ENCODE measurements around the gene EPHB3. TPM values are rescaled to one million over a fixed set of nuclear protein-coding genes. Genes with fewer than 3 reads are reported as not detected.
"Not testable (repeated sequence)": the region's sequence is repeated elsewhere in the genome, so short reads cannot be mapped to it uniquely, and the experiment has no call there.

EPHB3 gene
- total and polyA plus RNA-seq, 4 donors = 0.14 to 1.8 (median 0.67) TPM

GRCh38 chr3:184622156-184622555, 60.6 kb downstream of the EPHB3 start:
- H3K9ac ChIP-seq (ENCODE audit: low read depth in 1 of 2, low read length in 2 of 2); H3K4me3 ChIP-seq (ENCODE audit: low read depth in 1 of 3, low read length in 3 of 3); H3K36me3 ChIP-seq (ENCODE audit: control insufficient read depth in 4 of 4, insufficient read depth in 3 of 4, low read depth in 1 of 4, low read length in 3 of 4); H3K4me1 ChIP-seq (ENCODE audit: control insufficient read depth in 4 of 4, insufficient read depth in 4 of 4, low read length in 3 of 4); H3K27me3 ChIP-seq (ENCODE audit: control insufficient read depth in 4 of 4, insufficient read depth in 4 of 4, low read length in 3 of 4); DNase-seq (ENCODE audit: low spot score); H3K27ac ChIP-seq (ENCODE audit: low read depth in 1 of 2, low read length in 2 of 2); H3K9me3 ChIP-seq (ENCODE audit: control insufficient read depth in 4 of 4, low read length in 3 of 4): not testable (repeated sequence)
- WGBS = 88% methylated on average over 13 of the region's 13 CpGs

- Histone ChIP-seq H3K36me3 (ENCODE audit: control insufficient read depth in 4 of 4, insufficient read depth in 3 of 4, low read depth in 1 of 4, low read length in 3 of 4) (no peaks in the 10 kb centered on the region), H3K9me3 (ENCODE audit: control insufficient read depth in 4 of 4, low read length in 3 of 4) (no peaks in the 10 kb centered on the region), H3K4me1 (ENCODE audit: control insufficient read depth in 4 of 4, insufficient read depth in 4 of 4, low read length in 3 of 4) (no peaks in the 10 kb centered on the region), H3K9ac (ENCODE audit: low read depth in 1 of 2, low read length in 2 of 2) (no peak overlapping the region), H3K27me3 (ENCODE audit: control insufficient read depth in 4 of 4, insufficient read depth in 4 of 4, low read length in 3 of 4) (no peaks in the 10 kb centered on the region), H3K27ac (ENCODE audit: low read depth in 1 of 2, low read length in 2 of 2) (no peak overlapping the region), H3K4me3 (ENCODE audit: low read depth in 1 of 3, low read length in 3 of 3) (no peak overlapping the region)
- DNase-seq (ENCODE audit: low spot score) = no peak
- WGBS = 87% methylated on average over 6 of the region's 6 CpGs
- TF ChIP-seq EGR1 (IDR thresholded peaks at IDR 0.05; ENCODE audit: low read depth in 2 of 2) (no peak), GABPA (IDR thresholded peaks at IDR 0.05 in 1 of 2, conservative IDR thresholded peaks at IDR 0.05 in 1 of 2) (no peak), YY1 (IDR thresholded peaks at IDR 0.05) (no peak), HNF4G (IDR thresholded peaks at IDR 0.05) (no peak), REST (IDR thresholded peaks at IDR 0.05) (no peak), ATF3 (IDR thresholded peaks at IDR 0.05) (no peak), ZBTB33 (IDR thresholded peaks at IDR 0.05) (no peak), RAD21 (IDR thresholded peaks at IDR 0.05) (no peak), JUND (IDR thresholded peaks at IDR 0.05) (no peak), FOXA2 (IDR thresholded peaks at IDR 0.05) (no peak), TAF1 (conservative IDR thresholded peaks at IDR 0.05) (no peak), FOXA1 (IDR thresholded peaks at IDR 0.05) (no peak), NR2F2 (IDR thresholded peaks at IDR 0.05) (no peak), HNF4A (conservative IDR thresholded peaks at IDR 0.05) (no peak)
- TF ChIP-seq, protein P1, sequence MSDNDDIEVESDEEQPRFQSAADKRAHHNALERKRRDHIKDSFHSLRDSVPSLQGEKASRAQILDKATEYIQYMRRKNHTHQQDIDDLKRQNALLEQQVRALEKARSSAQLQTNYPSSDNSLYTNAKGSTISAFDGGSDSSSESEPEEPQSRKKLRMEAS (IDR thresholded peaks at IDR 0.05) = no peak
- TF ChIP-seq, protein P2, sequence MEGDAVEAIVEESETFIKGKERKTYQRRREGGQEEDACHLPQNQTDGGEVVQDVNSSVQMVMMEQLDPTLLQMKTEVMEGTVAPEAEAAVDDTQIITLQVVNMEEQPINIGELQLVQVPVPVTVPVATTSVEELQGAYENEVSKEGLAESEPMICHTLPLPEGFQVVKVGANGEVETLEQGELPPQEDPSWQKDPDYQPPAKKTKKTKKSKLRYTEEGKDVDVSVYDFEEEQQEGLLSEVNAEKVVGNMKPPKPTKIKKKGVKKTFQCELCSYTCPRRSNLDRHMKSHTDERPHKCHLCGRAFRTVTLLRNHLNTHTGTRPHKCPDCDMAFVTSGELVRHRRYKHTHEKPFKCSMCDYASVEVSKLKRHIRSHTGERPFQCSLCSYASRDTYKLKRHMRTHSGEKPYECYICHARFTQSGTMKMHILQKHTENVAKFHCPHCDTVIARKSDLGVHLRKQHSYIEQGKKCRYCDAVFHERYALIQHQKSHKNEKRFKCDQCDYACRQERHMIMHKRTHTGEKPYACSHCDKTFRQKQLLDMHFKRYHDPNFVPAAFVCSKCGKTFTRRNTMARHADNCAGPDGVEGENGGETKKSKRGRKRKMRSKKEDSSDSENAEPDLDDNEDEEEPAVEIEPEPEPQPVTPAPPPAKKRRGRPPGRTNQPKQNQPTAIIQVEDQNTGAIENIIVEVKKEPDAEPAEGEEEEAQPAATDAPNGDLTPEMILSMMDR (IDR thresholded peaks at IDR 0.05; ENCODE audit: low read depth, low read length, missing input control) = no peak
These were observed 65.3 kb downstream of the EPHB3 start for GRCh38 chr3:184626923-184627322.
